Activated CD8-positive, alpha-beta T cell treated with anti-CD3 and anti-CD28 coated beads for 36 hours (primary cell): Measurements from ENCODE around the gene IQCM. TPM values are rescaled to one million over a fixed set of nuclear protein-coding genes. Genes with fewer than 3 reads are reported as not detected.
"Not testable (repeated sequence)": the region's sequence is repeated elsewhere in the genome, so short reads cannot be mapped to it uniquely, and the experiment has no call there.

Experiments used
- ATAC-seq: fragments of 200-7000 bp; cut with Tn5 transposase; one replicate; pipeline ENCODE4 v1.10.0; 2021; ENCODE audit warnings: mild to moderate bottlenecking, moderate library complexity
- CTCF ChIA-PET: fragments of 350-600 bp; sonication (Branson Sonifier 250); formaldehyde crosslinking; loops from one replicate; lab custom pipeline; 2021; ENCODE audit warnings: antibody characterized with exemption; lab: Charles Lee
- POLR2A ChIA-PET: fragments of 350-600 bp; sonication (Branson Sonifier 250); formaldehyde crosslinking; loops from one replicate; lab custom pipeline; 2021; ENCODE audit warnings: antibody characterized with exemption; lab: Charles Lee
- DNase-seq: peaks from one replicate; pipeline ENCODE4 v3.0.0-alpha.2; 2020
- H3K27ac Mint-ChIP-seq: one replicate; pipeline ENCODE4 v1.8.0; 2021; ENCODE audit warnings: mild to moderate bottlenecking, mixed read lengths
- H3K27me3 Mint-ChIP-seq: one replicate; pipeline ENCODE4 v1.8.0; 2021; ENCODE audit warnings: mixed read lengths
- H3K36me3 Mint-ChIP-seq: one replicate; pipeline ENCODE4 v1.8.0; 2021; ENCODE audit warnings: low read depth, mixed read lengths
- H3K4me1 Mint-ChIP-seq: one replicate; pipeline ENCODE4 v1.8.0; 2021; ENCODE audit warnings: low read depth, mixed read lengths
- H3K4me3 Mint-ChIP-seq: one replicate; pipeline ENCODE4 v1.8.0; 2021; ENCODE audit warnings: mild to moderate bottlenecking, moderate library complexity, mixed read lengths
- H3K9me3 Mint-ChIP-seq: one replicate; pipeline ENCODE4 v1.8.0; 2021; ENCODE audit warnings: mixed read lengths
- CTCF ChIP-seq: fragments of 200-600 bp; IDR thresholded peaks from one replicate; pipeline ENCODE4 v1.8.0; 2022; ENCODE audit warnings: antibody characterized with exemption, mild to moderate bottlenecking
- intact Hi-C: fragments of 100-400 bp; cut with micrococcal nuclease; formaldehyde crosslinking; loops from one replicate; pipeline ENCODE4 v1.10.0; 2022
- total RNA-seq, 2 experiments: library from RNA; stranded (reverse); gene quantifications; one replicate each; pipeline ENCODE4 v1.2.3, GENCODE V29; 2021

Gene IQCM
- total RNA-seq, 2 experiments from 2014 or later, result not detected

DNA sequence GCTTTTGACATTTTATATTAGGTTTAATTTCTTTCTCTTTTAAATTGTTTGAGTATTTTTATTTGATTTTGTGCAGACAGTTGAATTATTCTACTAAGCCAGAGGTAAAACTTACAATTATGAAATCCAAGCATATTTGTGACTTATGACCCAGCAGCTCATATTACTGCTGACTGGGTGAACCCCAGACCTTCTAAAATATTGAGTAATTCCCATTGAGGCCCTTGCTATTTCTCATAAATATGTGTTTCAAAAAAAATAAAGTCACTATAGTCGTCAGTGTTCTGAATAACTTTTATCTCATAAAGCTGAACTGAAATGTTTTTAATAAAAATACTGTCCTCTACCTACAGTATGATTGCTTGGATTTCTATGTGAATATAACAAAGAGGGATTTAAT is 303.1 kb downstream of the IQCM start:
- H3K36me3 Mint-ChIP-seq, result no peaks in the 10 kb centered on the region

DNA sequence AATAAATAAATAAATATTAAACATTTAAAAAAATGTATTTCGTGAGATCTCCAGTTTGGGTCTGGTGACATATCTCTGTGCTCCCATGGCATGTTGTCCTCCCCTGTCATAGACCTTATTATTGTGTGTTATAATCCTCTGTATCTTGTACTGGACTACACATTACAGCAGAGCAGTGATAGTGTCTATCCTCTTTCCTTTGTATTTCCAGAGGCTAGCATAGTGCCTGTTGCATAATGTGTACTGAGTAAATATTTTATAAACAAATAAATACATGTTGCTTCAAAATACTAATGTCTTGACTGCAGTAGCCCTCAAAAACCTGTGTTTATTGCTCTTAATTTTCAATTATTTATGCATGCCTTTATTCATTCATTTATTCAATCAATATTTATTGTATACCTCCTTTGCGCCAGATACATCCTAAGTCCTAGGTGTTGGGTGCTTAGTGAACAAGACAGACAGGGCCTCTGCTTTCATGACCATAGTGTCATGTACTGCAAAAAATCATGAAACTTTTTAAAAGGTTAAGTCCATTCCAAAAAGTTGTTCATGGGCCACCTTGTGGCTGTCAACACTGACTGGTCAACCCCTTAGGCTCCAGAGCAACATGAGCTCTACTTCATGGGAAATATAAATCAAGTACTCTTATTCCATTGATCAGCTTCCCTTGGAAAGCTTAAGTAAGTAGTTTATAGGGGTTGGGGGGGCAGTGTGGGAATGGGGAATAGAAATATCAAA is 303.9 kb downstream of the IQCM start:
- Mint-ChIP-seq H3K4me3 (no peak overlapping the region), H3K27me3 (no peaks in the 10 kb centered on the region), H3K36me3 (no peaks in the 10 kb centered on the region), H3K4me1 (no peaks in the 10 kb centered on the region), H3K9me3 (peaks cover 11% of the 10 kb centered on the region), H3K27ac (no peak overlapping the region)
- intact Hi-C loops, result no loop called here
- DNase-seq (no peak), ATAC-seq (no peak)
- TF ChIP-seq CTCF, result no peak
- POLR2A ChIA-PET, result no interaction called here
- CTCF ChIA-PET, result no interaction called here

More for the DNA sequence above, 303.1 kb downstream of the IQCM start:
- intact Hi-C loops, result no loop called here
- Mint-ChIP-seq H3K4me1 (no peaks in the 10 kb centered on the region), H3K9me3 (peaks cover 8% of the 10 kb centered on the region), H3K4me3 (no peak overlapping the region), H3K27me3 (no peaks in the 10 kb centered on the region), H3K27ac (no peak overlapping the region)
- DNase-seq (no peak), ATAC-seq (no peak)
- POLR2A ChIA-PET, result no interaction called here
- no peak for TF ChIP-seq CTCF
- CTCF ChIA-PET, result no interaction called here

- intact Hi-C loops, CTCF ChIA-PET, DNase-seq, H3K4me1 Mint-ChIP-seq, ATAC-seq, H3K27ac Mint-ChIP-seq, H3K27me3 Mint-ChIP-seq, H3K4me3 Mint-ChIP-seq, H3K36me3 Mint-ChIP-seq, POLR2A ChIA-PET: not testable (repeated sequence)
- peaks cover 11% of the 10 kb centered on the region for H3K9me3 Mint-ChIP-seq
Measured at GRCh38 chr4:149507309-149507708, 308.3 kb downstream of the IQCM start.

DNA sequence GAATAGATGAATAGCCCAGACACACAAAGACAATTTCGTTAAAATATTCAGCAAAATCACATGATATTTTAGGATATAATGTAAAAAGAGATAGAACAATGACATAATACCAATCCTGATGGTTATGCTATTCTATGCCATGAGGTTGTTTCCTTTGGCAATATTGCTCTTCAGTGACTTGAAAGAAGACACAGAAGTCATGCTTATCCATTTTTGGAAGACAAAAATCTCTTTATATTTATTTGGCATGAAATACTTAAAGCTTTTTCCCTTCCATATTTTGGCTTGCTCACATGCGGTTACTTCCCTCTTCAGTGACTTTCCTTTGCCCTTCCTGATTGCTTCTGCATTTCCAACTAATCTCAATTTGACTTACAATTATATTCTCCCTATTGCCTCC is 314.8 kb downstream of the IQCM start:
- Mint-ChIP-seq H3K27ac (no peak overlapping the region), H3K36me3 (no peaks in the 10 kb centered on the region), H3K4me1 (no peaks in the 10 kb centered on the region), H3K27me3 (no peaks in the 10 kb centered on the region), H3K9me3 (no peaks in the 10 kb centered on the region), H3K4me3 (no peak overlapping the region)
- ATAC-seq (no peak), DNase-seq (no peak)
- no peak for TF ChIP-seq CTCF
- intact Hi-C loops, result no loop called here
- POLR2A ChIA-PET, result no interaction called here
- CTCF ChIA-PET, result no interaction called here

DNA sequence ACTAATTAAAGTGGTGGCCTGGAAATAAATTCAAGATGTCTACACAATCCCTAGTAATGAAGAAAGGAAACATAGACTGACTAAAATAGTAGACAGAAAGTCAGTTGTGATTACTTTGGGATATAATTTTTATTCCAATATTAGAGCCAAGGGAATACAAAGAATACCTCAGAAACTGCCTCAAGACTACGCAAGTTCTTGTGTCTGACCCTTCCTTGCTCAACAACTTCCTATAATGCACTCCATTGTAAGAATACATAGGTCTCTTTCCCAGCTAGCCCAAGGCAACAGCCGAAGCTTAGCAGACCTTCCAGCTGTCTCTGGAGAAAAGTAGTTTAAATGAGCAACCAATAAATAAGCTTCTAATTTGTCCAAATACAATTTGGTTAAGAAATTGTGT is 315.9 kb downstream of the IQCM start:
- ATAC-seq (no peak), DNase-seq (no peak)
- Mint-ChIP-seq H3K27me3 (no peaks in the 10 kb centered on the region), H3K36me3 (no peaks in the 10 kb centered on the region), H3K4me1 (no peaks in the 10 kb centered on the region), H3K9me3 (no peaks in the 10 kb centered on the region), H3K4me3 (no peak overlapping the region), H3K27ac (no peak overlapping the region)
- intact Hi-C loops, result no loop called here
- TF ChIP-seq CTCF, result no peak
- CTCF ChIA-PET, result no interaction called here
- POLR2A ChIA-PET, result no interaction called here
